Activated CD8-positive, alpha-beta memory T cell treated with anti-CD3 and anti-CD28 coated beads, Interleukin-2, amount 50 U/mL, for 1 hour (primary cell): Measurements from ENCODE around the gene PI16.
A peak's percentile ranks its signal among the peaks of the same experiment; 100 is the strongest.

Experiments used
- DNase-seq: peaks from one replicate; pipeline ENCODE4 v3.0.0-alpha.2; 2020; ENCODE audit errors: extremely low read depth

PI16 gene, protein sequence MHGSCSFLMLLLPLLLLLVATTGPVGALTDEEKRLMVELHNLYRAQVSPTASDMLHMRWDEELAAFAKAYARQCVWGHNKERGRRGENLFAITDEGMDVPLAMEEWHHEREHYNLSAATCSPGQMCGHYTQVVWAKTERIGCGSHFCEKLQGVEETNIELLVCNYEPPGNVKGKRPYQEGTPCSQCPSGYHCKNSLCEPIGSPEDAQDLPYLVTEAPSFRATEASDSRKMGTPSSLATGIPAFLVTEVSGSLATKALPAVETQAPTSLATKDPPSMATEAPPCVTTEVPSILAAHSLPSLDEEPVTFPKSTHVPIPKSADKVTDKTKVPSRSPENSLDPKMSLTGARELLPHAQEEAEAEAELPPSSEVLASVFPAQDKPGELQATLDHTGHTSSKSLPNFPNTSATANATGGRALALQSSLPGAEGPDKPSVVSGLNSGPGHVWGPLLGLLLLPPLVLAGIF

GRCh38 chr6:36954262-36954931 is at the start of gene PI16:
Gene PI16 (plus strand): TSS chr6:36954738. CDS start chr6:36954761, 23 bp downstream.
- no peak for DNase-seq

- no peak for DNase-seq
Measured at GRCh38 chr6:36904851-36905393, 49.6 kb upstream of the PI16 start.

GRCh38 chr6:36906539-36907325 is 47.8 kb upstream of the PI16 start:
- no peak for DNase-seq

- DNase-seq = no peak
Measured at GRCh38 chr6:36907781-36908180, 46.8 kb upstream of the PI16 start.

GRCh38 chr6:36908747-36909146 is 45.8 kb upstream of the PI16 start:
- no peak for DNase-seq

- DNase-seq = no peak
Measured at GRCh38 chr6:36912030-36912454, 42.5 kb upstream of the PI16 start.

DNA sequence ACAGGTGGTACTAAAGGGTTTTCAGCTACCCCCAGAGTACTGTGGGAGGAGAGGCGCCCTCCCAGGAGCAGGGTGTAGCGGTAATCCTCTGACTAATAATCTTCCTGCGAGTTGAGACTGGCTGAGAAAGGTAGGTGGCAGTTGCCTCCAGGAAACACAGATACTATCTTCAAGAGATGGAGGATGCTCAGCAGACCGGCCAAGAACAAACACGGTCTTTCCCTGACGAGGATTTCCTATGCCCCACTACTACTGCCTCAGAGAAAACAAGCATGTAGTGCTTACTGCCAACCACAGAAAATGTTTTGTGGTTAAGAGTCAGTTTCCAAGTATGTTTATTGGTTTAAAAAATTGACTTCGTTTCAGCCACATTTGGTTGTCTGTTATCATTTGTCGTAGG is 42.0 kb upstream of the PI16 start:
- peak; percentile 18 for DNase-seq

DNA sequence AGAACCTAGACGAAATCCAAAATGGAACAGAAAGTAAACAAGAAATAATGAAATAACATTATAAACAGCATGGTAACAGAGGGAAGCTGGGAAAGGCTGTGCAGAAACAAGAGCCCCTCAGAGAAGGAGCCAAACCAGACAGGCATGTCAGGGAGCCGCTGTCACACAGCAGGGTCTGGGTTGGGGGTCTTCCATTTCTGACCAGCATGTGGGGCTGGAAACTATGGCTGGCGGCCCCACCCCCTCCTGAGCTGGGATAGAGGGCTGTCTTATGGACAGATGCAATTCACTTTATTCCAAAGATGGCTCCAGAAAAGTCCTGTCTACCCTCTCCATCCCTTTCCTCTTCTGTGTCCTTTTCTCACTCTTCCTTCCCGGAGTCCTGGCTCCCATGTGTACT is 41.5 kb upstream of the PI16 start:
- no peak for DNase-seq

GRCh38 chr6:36914227-36914794 is 40.2 kb upstream of the PI16 start:
- no peak for DNase-seq

GRCh38 chr6:36915599-36915998 is 38.9 kb upstream of the PI16 start:
- DNase-seq = no peak

GRCh38 chr6:36916126-36916525 is 38.4 kb upstream of the PI16 start:
- no peak for DNase-seq

DNA sequence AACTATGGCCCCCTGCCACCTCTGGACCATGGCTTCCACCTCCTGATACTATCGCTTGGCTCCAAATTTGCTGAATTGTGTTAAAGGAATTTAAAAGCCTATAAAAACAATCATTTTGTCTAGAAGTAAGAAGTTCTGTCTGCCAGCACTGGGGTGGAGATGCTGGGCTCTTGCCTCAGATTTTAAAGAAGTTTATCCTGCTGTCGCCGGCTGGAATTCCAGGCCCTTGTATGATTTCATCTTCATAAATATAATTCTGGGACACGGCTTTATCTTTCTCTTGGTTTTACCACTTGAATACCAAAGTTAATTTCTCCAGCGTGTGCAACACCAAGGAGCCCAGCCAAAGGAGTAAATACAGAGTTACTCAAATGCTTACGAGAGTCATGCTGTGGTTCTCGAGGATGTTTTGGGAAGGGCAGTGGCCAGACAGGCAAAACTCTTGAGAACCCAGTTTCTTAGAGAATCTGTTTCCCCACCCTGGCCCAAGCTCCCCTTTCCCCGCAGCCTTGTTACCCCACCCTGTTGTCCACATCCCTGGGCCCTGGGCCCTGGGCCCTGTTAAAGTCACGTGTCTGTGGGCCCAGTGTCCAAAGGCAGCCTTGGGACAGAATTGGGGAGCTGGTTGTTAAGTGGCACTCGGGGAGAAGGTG is 36.9 kb upstream of the PI16 start:
- no peak for DNase-seq

- no peak for DNase-seq
Measured at GRCh38 chr6:36920049-36920448, 34.5 kb upstream of the PI16 start.

GRCh38 chr6:36920546-36920945 is 34.0 kb upstream of the PI16 start:
- DNase-seq = no peak

DNA sequence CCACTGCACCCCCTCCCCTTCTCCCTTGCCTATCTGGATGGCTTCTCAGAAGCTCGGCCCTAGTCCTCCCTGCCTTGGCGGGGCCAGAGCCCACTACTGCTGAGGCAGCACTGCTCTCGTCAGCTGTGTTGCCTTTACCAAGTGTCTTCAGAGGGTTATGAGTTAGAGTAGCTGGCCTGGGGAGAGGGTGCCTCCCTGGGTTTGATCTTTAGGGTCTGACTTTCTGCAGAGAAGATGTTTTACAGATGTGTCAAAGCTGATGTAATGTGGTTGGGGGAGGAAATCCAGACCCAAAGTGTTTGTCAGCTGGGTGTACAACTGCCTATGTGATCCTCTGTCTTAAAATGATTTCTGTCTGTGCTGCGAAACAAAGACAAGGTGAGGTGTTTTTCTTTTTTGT is 30.4 kb upstream of the PI16 start:
- no peak for DNase-seq

GRCh38 chr6:36924778-36925374 is 29.7 kb upstream of the PI16 start:
- DNase-seq = no peak

GRCh38 chr6:36925809-36926208 is 28.7 kb upstream of the PI16 start:
- no peak for DNase-seq

- no peak for DNase-seq
Measured at GRCh38 chr6:36926708-36927513, 27.6 kb upstream of the PI16 start.

DNA sequence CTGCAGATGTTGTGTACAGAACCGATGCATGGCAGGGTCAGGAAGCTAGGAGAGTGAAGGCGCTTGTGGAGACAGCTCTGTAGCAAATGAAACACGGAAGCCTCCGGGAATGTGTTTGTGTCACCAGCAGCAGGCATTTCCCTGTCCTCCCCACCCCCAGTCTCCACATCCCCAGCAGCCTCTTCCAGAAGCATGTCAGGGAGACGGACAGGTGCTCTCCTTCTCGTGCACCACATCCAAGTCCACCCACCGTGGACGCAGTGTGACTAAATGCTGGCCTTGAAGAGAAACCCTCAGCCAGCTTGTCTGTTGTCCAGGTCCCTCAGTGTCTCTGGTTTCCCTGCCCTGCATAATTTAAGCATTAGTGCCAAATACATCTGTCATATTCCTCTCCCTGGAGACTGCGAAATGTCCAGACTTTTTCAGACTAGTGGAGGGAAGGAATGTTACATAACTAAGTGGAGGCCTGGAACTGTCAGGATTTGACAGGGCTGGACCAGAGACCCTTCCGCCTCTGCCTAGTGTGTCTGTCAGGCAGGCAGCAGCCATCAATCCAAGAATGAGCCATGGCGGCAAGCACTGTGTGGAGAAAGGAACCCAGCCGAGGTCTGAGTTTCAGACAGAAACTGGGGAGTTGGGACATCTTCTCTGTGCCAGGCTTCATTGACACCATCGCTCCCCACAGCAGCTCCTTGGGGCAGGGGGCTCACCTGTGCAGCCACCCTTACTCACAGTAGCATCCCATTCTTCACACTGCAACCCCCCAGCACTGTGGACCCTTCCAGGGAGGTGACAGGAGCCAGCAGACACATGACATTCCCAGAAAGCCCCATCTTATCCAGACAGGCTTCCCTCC is 26.6 kb upstream of the PI16 start:
- DNase-seq = no peak
